Colonic mucosa (tissue), 4 donors: ENCODE measurements around the gene AARS2. TPM values are rescaled to one million over a fixed set of nuclear protein-coding genes. Genes with fewer than 3 reads are reported as not detected.

ENCODE experiments used
- DNase-seq: peaks from one replicate; pipeline ENCODE4 v3.0.0-alpha.2; 2020
- H3K27ac ChIP-seq: fragments of 200-600 bp; one replicate; pipeline ENCODE4 v1.8.0; 2021
- H3K27me3 ChIP-seq: fragments of 200-600 bp; one replicate; pipeline ENCODE4 v1.8.0; 2021
- H3K36me3 ChIP-seq: fragments of 200-600 bp; one replicate; pipeline ENCODE4 v1.8.0; 2021
- H3K4me1 ChIP-seq: fragments of 200-600 bp; one replicate; pipeline ENCODE4 v1.8.0; 2021; ENCODE audit warnings: mild to moderate bottlenecking
- H3K4me3 ChIP-seq: fragments of 200-600 bp; one replicate; pipeline ENCODE4 v1.8.0; 2021
- H3K9ac ChIP-seq, 2 donors: one replicate each; pipeline ENCODE4 v1.7.0; 2013; ENCODE audit warnings: control low read depth in 2 of 2, low read depth in 2 of 2, low read length in 2 of 2
- H3K9me3 ChIP-seq: fragments of 200-600 bp; one replicate; pipeline ENCODE4 v1.8.0; 2021
- CTCF ChIP-seq: fragments of 200-600 bp; IDR thresholded peaks from one replicate; pipeline ENCODE4 v1.8.0; 2022; ENCODE audit warnings: antibody characterized with exemption, mild to moderate bottlenecking
- intact Hi-C: fragments of 100-400 bp; cut with DNase I; formaldehyde crosslinking; loops from one replicate; pipeline ENCODE4 v1.14.1; 2022
- total RNA-seq, 2 donors: library from RNA; stranded (reverse); fragmentation: NEBNext Ultra II Directional in 1 of 2; extraction: Animal tissue kit (Norgen Biotek cat#: 25700) in 1 of 2; gene quantifications; one replicate each; pipeline ENCODE4 v1.2.1, GENCODE V29; 2021
- donor health status: healthy.
- donor health status: DM: no; HTN: no; CAD: no.
- donor health status: DM: no; HTN: no; CAD: no.

Gene AARS2
- total RNA-seq, 2 donors from 2014 or later, result 9.0 to 27.7 TPM

- DNase-seq, result no peak
- no peaks in the 10 kb centered on the region for H3K36me3 ChIP-seq
Measured at GRCh38 chr6:44303842-44304241, 9.3 kb downstream of the AARS2 start.

GRCh38 chr6:44302856-44303255, 10.3 kb downstream of the AARS2 start:
- H3K9me3 ChIP-seq, result no peaks in the 10 kb centered on the region
- H3K4me3 ChIP-seq, result no peak overlapping the region
- no peak overlapping the region for H3K27ac ChIP-seq
- DNase-seq, result no peak
- H3K9ac ChIP-seq, result no peak overlapping the region
- no peaks in the 10 kb centered on the region for H3K36me3 ChIP-seq
- TF ChIP-seq CTCF, result no peak
- intact Hi-C loops, result no loop called here
- peaks cover 1% of the 10 kb centered on the region for H3K4me1 ChIP-seq
- peaks cover 5% of the 10 kb centered on the region for H3K27me3 ChIP-seq

More at GRCh38 chr6:44303842-44304241, 9.3 kb downstream of the AARS2 start:
- no peak overlapping the region for H3K27ac ChIP-seq
- H3K27me3 ChIP-seq, result no peaks in the 10 kb centered on the region
- intact Hi-C loops, result loop anchor here (2.0 kb wide), 1 partner anchor 35 kb away; no protein-coding TSS in a partner anchor
- H3K4me3 ChIP-seq, result no peak overlapping the region
- no peak for TF ChIP-seq CTCF
- H3K9me3 ChIP-seq, result no peaks in the 10 kb centered on the region
- H3K4me1 ChIP-seq, result no peaks in the 10 kb centered on the region
- no peak overlapping the region for H3K9ac ChIP-seq

GRCh38 chr6:44301782-44302564, 11.2 kb downstream of the AARS2 start:
- H3K27me3 ChIP-seq, result peaks cover 13% of the 10 kb centered on the region
- intact Hi-C loops, result no loop called here
- TF ChIP-seq CTCF, result no peak
- no peak for DNase-seq
- H3K4me3 ChIP-seq, result no peak overlapping the region
- H3K27ac ChIP-seq, result no peak overlapping the region
- no peak overlapping the region for H3K9ac ChIP-seq
- no peaks in the 10 kb centered on the region for H3K9me3 ChIP-seq
- peaks cover 10% of the 10 kb centered on the region for H3K4me1 ChIP-seq
- H3K36me3 ChIP-seq, result no peaks in the 10 kb centered on the region

GRCh38 chr6:44301106-44301505, 12.0 kb downstream of the AARS2 start:
- Histone ChIP-seq H3K36me3 (no peaks in the 10 kb centered on the region), H3K9me3 (no peaks in the 10 kb centered on the region), H3K27me3 (peaks cover 22% of the 10 kb centered on the region), H3K9ac (no peak overlapping the region), H3K27ac (no peak overlapping the region), H3K4me1 (peaks cover 11% of the 10 kb centered on the region), H3K4me3 (no peak overlapping the region)
- intact Hi-C loops, result no loop called here
- no peak for TF ChIP-seq CTCF
- DNase-seq, result no peak

GRCh38 chr6:44300292-44300823, 12.8 kb downstream of the AARS2 start:
- Histone ChIP-seq H3K9me3 (no peaks in the 10 kb centered on the region), H3K36me3 (no peaks in the 10 kb centered on the region), H3K27me3 (peaks cover 30% of the 10 kb centered on the region), H3K27ac (no peak overlapping the region), H3K4me3 (no peak overlapping the region), H3K4me1 (peaks cover 11% of the 10 kb centered on the region), H3K9ac (no peak overlapping the region)
- intact Hi-C loops, result no loop called here
- TF ChIP-seq CTCF, result no peak
- DNase-seq, result no peak
